Prostate gland (tissue), 2 donors: ENCODE measurements around the gene OTULIN.

Source experiments
- POLR2A ChIP-seq: fragments of 450-650 bp; IDR thresholded peaks from one replicate; pipeline ENCODE4 v1.6.1; 2016; ENCODE audit warnings: antibody characterized with exemption, mild to moderate bottlenecking
- TF ChIP-seq, protein P1 (sequence below), 4 experiments: fragments of 200-600 bp in 2 of 4; fragments of 450-650 bp in 2 of 4; sonication (generic) in 2 of 4; IDR thresholded peaks; 1 replicate in 3 of 4; 2 replicates in 1 of 4; pipeline ENCODE4 v1.5.1; 2016 to 2019; ENCODE audit warnings: antibody characterized with exemption in 4 of 4, mild to moderate bottlenecking in 2 of 4, moderate library complexity in 2 of 4

DNA sequence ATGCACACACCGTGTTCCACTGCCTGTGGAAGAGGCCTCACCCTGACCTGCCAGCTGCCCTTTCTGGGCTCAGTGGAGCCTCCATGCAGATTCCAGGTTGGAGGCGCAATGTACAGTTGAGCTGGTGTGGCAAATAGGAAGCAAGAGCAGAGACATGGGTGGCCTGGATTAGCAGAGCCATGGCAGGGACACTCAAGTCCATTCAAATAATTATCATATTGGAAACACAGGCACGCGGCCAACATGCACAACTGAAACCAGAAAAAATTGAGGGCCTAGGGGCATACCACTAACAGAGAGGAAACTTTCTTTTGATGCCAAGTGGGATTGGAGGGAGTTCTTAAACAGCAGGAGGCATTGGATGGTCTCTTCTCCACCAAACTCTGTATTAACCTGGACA, 47.1 kb upstream of the OTULIN start:
- TF ChIP-seq, protein P1, sequence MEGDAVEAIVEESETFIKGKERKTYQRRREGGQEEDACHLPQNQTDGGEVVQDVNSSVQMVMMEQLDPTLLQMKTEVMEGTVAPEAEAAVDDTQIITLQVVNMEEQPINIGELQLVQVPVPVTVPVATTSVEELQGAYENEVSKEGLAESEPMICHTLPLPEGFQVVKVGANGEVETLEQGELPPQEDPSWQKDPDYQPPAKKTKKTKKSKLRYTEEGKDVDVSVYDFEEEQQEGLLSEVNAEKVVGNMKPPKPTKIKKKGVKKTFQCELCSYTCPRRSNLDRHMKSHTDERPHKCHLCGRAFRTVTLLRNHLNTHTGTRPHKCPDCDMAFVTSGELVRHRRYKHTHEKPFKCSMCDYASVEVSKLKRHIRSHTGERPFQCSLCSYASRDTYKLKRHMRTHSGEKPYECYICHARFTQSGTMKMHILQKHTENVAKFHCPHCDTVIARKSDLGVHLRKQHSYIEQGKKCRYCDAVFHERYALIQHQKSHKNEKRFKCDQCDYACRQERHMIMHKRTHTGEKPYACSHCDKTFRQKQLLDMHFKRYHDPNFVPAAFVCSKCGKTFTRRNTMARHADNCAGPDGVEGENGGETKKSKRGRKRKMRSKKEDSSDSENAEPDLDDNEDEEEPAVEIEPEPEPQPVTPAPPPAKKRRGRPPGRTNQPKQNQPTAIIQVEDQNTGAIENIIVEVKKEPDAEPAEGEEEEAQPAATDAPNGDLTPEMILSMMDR (IDR thresholded peaks at IDR 0.05), result no peak
- TF ChIP-seq POLR2A, result no peak
